ENCODE results near the gene PFKL.
A peak's percentile ranks its signal among the peaks of the same experiment; 100 is the strongest.

Gene PFKL

DNA sequence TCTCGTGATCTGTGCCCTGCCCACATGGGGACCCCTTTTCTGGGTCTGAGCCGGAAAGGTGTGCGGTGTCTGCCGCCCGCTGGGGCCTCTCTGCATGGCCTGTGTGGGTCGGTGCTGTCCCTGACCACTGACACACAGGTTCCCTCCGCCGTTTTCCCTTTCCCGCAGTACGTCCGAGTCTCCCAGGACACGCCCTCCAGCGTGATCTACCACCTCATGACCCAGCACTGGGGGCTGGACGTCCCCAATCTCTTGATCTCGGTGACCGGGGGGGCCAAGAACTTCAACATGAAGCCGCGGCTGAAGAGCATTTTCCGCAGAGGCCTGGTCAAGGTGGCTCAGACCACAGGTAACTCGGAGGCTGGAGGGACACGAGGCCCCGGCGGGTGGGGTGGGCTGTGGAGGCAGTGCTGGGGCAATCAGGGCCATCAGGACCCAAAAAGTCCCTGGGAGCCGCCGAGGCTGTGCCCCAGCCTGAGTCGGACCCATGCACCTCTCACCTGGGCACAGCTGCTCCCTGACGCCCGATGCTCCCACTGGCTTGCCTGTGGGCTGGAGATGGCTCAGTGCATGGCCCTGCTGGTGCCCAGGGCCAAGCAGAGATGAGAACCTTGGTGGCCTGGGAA, 66.8 kb downstream of the PFKL start:
- no peak for DNase-seq

DNA sequence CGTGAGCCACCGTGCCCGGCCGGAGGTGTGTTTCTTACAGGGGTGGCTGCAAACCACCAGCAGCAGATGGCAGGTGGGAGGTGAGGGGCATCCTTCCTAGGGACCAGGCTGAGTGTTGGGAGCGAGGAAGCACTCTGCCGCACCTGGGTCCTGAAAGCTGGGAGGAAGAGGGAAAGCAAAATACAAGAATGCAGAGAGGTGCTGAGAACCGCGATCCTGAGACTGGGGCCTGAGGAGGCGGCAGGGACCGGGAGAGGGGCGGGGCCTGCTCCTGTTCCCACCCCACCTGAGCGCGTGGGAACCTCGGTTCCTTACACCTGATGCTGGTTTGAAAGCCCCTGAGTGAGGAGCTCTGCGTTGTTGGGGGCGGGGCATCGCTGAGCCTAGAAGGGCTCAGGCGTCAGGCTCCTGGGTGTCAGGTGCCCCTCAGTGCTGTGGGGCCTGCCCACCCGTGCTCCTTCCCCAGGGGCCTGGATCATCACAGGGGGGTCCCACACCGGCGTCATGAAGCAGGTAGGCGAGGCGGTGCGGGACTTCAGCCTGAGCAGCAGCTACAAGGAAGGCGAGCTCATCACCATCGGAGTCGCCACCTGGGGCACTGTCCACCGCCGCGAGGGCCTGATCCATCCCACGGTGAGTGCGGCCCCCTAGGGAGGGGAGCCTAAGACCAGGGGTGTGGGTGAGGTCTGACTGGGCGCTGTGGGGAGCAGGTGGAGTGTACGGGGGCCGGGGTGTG, 69.0 kb downstream of the PFKL start:
- DNase-seq = peak in 1 of 2 experiments; percentile 28

DNA sequence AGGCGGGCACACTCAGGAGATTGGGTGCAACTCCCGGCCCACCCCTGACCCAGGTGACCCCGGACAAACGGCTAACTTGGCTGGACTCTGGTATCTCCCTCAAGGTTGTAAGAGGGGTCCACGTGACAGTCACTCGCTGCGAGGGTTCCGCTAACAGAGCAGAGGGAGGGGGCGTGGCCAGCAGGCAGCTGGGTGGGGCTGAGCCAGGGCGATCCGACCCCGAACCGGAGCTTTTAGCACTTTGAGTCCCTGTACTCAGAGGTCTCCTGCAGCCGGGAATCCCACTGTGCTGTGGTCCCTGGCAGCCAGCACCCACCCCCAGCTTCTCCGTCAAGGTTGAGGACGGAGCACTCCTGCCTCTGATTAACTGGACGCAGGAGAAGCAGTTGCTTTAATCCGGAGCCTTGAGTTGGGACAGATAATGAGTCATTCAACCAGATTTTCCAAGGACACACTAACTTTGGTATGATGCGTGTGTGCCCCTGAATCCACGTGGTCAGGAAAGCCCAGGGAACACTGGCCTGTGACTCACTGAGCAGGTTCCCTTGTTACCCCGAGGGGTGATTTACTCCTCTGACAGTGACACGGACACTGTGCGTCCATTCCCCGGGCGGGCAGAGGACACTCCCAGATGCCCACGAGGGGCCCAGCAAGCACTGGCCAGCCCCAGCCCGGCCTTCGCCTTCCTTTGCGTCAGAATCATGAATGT, 70.3 kb downstream of the PFKL start:
- peak in 1 of 2 experiments; percentile 52 for DNase-seq

DNA sequence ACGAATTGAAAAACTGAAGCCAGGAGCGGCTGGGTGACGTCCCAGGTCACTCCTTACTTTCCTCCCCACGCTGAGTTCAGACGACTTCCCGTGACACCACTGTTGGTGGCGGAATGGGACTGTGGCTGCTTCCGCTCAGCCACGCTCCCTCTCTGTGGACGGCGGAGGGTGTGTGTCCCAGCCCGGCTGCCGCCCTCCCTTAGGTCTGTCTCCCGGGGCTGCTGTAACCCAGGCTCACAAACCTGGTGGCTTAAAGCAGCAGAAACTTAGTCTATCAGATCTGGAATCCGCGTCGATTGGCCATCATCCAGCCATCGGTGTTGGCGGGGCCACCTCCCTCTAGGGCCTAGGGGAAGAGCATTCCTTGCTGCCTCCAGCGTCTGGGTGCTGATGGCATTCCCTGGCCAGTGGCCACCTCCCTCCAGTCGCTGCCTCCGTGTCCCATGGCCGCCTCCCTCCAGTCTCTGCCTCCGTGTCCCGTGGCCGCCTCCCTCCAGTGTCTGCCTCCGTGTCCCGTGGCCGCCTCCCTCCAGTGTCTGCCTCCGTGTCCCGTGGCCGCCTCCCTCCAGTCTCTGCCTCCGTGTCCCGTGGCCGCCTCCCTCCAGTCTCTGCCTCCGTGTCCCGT, 71.0 kb downstream of the PFKL start:
- DNase-seq = no peak

DNA sequence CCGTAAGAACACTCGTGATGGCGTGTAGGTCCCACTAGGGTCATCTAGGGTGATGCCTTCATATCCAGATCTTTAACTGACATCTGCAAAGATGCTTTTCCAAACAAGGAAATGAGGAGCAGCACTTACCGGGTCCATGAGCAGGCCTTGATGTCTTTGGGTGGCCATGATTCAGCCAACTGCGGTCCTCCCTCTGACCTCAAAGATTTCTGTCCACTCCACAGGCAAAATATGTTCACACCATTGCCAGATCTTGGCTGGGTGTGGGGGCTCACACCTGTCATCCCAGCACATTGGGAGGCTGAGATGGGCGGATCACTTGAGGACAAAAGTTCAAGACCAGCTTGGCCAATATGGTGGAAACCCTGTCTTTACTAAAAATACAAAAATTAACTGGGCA, 71.7 kb downstream of the PFKL start:
- no peak for DNase-seq

DNA sequence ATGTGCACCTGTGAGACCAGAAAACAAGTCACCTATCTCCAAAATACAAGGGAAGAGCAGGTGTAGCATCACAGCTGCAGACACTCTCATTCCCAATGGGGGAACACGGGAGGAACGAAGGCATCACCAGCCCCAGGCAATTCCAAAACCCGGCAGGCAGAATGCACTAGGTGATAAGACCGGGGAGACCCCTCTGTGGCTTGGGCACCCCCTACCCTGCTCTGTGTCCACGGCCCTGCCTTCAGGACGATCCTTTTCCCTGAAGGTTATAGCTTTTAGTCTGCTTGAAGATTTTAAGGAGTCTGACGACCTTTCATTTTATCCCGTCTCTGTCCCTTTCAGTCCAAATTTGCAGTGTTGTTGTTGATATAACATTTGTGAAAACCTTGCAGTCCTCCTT, 72.8 kb downstream of the PFKL start:
- DNase-seq = no peak

DNA sequence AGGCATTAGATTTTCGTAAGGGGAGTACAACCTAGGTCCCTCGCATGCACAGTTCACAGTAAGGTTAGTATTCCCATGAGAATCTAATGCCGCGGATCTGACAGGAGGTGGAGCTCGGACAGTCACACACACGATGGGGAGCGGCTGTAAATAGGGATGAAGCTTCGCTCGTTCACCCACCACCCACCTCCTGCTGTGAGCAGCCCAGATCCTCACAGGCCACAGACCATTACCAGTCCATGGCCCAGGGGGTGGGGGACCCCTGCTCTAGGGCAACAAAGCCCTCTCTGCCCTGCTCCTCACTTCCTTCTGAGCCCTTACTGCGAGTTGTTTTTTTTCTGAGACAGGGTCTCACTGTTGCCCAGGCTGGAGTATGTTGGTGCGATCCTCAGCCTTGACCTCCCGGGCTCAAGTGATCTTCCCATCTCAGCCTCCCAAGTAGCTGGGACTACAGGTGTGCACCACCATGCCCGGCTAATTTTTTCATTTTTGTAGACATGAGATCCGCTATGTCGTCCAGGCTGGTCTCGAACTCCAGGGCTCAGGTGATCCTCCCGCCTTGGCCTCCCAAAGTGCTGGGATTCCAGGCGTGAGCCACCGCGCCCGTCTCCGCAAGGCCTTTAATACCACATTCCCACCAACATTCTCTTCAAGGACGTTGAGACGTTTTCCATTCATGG, 74.9 kb downstream of the PFKL start:
- no peak for DNase-seq

DNA sequence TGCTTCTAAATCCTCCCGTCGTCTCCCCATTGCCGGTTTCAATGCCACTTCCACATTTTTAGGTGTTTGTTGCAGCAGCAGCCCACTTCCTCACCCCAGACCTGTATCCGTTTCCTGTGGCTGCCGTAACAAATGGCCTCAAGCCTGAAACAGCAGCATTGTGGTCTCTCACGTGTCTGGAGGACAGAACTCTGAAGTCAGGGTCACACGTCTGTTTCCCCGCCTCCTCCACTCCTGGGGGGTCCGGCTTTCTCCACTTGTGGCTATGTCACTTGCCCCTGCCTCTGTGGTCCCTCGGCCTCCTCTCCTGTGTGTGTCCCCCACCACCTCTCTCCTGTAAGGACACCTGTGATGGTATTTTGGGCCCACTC, 75.4 kb downstream of the PFKL start:
- DNase-seq = no peak

DNA sequence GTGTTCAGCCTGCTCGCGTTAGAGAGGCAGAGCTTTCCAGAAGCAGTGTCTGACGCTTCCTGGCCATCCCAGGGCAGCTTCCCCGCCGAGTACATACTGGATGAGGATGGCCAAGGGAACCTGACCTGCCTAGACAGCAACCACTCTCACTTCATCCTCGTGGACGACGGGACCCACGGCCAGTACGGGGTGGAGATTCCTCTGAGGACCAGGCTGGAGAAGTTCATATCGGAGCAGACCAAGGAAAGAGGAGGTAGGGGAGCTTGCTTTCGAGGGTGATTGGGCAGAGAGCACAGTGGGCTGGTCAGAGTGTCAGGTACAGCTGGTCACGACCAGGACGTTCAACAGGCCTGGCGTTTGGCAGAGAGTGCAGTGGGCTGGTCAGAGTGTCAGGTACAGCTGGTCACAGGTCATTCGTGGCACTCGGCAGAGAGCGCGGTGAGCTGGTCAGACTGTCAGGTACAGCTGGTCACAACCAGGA, 75.9 kb downstream of the PFKL start:
- DNase-seq = no peak

DNA sequence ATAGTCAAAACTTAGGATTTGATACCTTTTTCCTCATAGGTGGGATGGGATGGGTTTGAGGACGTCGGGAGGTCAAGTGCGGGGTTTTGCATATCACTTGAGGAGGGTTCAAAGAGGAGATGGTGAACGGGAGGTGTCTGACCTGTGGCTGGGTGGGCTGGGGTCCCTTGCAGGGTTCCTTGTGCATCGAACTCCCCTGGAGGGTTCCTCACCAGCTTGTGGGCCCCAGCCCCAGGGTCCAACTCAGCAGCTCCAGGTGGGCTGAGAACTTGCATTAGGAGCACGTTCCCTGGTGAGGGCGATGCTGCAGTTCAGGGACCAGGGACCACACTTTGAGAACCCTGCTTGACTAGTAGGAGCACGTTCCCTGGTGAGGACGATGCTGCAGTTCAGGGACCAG, 76.8 kb downstream of the PFKL start:
- DNase-seq = no peak

Data from NCI-H524 (cell line).